Measurements from ENCODE around the gene ALDH1B1.

Gene ALDH1B1

DNA sequence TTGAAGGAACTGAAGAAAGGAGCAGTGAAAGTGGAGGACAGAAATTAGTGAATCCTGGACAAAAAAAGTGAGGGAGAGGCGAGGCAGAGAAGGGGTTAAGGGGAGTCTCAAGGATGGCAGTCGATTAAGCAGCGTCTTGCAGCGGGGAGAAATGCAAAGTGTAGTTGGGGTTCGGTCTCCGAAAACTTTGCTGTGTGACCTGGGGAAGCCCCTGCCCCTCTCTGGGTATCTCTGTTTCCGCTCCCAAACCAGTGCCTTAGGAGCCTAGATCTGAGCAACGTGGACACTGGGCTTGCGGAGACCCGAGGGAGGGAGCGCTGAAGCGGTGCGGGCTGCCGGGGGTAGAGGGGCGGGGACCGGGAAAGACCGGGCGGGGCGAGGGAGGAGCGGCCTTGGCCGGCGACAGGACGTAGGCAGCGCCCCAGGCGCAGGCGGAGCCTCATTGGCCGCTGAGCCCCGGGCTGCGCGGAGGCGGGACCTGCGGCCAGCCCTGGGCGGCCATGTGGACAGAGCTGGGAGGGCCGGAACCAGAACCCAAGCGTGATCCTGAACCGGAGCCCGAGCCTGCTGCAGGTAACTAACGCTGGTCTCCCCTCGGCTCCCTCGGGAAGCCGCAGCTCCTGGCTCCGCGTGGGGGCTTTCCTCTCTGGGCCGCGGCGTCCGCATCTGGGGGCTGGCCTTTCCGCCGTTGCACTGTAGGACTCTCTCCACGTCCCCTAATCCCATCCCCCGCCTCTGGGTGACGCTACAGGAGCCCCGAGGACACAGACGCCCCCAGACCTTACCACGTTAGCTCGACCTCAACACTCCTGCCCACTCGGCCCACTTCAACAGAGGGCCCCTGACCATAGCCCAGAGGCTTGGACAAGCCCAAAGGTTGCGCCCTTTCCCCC is at the start of gene ALDH1B1:
TSS of gene ALDH1B1 (plus strand) at position 468 of the 893 bp plus-strand sequence. CDS start 3,047 bp downstream, outside the sequence.
- peak; percentile 69 for DNase-seq (ENCODE audit: low spot score)

DNA sequence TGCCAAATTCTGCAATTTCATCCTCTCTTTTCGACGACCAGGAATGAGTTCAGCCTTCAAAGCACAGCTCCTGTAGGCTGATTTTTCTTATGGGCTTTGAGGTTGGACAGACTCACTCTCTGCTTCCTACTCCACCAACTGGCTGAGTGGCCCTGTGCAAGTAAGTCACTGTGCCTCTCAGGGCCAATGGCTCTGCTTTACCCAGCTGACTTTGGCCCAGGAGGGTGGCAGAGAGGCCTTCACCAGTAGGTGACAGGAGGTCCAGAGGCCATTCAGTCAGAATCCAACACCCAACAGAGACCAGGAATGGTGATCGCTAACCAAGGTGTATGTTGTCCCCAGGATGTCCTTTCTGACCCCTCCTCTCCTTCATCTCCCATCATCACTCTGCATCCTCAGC is 49.5 kb upstream of the ALDH1B1 start:
- DNase-seq (ENCODE audit: low spot score), result no peak

DNA sequence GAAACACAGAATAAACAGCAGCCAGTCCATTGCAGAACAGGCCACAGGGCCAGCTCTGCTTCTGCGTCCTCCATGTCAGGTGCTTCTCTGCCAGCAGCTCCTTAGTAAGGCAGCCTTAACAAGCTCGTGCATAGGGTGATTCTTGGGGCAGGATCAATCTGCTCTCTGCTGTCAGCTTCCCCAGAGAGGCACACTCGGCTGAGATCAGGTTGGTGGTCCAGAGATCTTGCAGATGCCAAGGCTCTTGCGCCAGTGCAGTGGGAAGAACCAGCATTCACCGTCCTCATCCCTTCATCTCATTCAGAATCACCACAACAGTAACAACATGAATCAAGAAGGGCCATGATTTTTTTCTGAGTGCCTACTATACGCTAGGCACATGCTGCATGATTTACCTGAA is 49.0 kb upstream of the ALDH1B1 start:
- no peak for DNase-seq (ENCODE audit: low spot score)

DNA sequence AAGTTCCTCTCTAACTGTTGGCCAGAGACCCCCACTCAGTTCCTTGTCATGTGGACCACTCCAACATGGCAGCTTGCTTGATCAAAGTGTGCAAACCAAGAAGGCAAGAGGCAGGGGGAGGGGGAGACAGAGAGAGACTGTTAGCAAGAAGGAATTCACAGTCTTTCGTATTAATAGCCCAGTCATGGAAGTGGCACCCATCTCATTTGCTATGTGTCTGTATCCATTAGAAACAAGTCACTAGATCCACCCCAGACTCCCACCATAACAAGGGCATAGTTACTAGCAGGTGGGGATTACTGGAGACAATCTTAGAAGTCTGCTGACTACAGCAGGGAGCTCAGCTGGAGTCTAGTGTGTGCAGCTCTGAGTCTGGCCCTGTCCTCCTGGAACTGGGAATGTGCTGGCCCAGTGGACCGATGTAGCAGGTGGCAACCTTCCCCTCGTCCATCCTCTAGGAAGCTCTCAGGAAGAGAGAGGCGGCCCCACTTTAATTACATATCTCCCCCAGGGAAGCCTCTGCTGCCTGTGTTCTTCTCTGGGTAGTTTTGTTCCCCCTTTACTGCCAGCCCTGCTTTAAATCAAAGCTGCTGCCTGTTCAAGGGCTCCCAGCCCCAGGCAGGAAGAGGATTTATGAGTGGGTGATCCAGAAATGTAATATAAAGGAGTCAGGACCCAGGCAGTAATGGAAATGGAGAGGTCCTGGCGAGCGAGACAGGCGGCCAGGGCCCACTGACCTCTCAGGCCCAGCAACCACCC is 47.8 kb upstream of the ALDH1B1 start:
- no peak for DNase-seq (ENCODE audit: low spot score)

DNA sequence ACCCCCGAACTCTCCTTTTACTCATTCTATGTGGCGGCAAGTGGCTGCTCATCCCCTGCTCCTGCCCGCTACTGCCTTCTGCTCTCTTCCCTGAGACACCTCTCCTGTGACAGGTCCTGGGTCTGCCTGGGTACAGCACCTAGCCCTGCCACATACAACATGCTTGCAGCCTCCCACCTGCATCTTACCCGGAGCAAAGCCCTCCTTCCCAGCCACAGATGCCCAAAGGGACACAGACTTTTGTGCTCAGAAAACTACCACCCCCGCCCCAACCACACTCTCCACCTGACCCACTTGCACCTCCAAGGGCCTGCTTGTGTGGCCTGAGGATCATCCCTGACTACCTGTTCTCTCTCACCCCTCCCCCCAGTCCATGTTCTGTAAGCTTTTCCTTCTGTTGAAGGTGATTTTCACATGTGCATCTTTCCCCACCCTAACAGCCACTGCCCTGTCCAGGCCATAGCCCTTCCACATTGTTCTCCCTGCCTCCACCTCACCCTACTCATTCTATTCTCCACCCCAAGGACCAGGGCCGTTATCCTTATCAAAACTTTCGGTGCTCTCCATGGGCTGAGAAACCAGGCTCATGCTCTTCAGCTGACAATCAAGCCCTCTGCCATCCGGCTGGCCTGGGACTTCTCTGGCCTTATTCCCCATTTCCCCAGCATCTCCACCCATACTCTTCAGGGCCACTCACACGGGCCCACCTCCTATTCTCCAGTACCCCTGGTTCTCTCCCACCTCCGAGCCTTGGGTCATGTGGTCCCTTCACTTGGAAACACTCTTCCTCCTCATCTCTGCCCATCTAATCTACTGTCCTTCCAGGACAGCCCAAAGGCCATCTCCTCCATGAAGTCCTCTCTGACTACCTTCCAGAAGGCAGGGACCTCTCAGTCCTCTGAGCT is 46.4 kb upstream of the ALDH1B1 start:
- DNase-seq (ENCODE audit: low spot score), result no peak

DNA sequence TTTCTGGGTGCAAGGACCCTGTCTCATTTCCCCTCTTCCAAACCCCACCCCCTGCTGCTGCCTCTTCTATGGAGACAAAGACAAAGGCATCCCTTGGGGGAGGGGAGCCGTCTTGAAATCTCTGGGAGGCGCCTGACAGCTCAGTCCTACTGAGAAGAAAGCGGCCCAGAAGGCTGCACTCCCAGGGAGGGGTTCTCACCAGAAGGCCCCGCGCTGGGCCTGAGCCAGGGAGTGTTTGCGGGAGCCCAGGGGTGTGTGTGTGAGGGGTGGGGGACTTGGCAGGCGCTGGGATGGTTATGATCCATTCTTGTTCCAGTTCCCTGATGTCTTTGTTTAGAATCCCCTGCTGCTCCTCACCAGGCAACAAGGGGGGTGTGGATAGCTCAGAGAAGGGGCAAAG is 45.7 kb upstream of the ALDH1B1 start:
- no peak for DNase-seq (ENCODE audit: low spot score)

DNA sequence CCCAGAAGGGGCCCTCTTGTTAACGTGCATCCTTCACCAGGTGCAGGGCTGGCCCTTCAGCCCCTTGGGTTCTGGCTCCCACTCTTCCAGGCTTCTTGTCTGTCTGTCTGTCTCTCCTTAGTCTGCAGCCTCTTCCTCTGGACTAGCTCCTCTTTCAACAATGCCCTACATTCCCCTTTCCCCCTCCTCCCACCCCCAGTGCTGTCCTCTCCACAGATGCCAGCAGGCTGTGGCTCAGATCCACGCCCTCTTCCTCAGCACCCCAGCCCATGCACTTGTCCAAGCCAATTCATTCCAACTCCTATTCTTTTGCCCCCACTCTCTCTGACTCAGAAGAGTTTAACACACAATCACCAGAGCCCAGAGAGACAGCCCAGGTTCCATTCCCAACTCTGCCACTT is 45.2 kb upstream of the ALDH1B1 start:
- no peak for DNase-seq (ENCODE audit: low spot score)

DNA sequence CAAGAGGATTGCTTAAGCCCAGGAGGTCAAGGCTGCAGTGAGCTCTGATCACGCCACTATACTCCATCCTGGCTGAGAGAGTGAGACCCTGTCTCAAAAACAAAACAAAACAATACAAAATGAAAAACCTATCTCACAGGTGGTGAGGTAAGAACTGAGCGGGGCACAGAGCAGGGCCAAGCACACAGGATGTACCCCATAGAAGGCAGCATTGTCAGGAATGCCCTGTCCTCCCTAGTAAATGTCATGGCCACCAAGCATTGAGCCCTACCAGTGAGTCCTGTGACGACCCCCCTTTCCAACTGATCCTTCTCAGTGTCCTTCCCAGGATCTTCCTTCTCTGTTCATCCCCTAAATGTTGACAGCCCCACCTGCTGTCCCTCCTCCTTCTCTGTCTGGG is 44.6 kb upstream of the ALDH1B1 start:
- no peak for DNase-seq (ENCODE audit: low spot score)

DNA sequence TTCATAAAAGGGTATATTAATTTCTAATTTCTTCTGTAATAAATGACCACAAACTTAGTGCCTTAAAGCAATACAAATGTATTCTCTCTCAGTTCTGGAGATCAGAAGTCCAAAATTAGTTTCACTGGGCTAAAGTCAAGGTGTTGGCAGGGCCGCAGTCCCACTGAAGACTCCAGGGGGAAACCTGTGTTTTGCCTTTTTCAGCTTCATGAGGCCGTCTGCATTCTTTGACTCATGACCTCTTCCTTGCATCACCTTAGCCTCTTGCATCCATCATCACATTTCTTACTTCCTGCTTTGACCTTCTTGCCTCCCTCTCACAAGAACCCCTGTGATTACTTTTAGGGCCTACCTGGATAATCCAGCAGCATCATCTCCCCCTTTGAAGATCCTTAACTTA is 42.0 kb upstream of the ALDH1B1 start:
- no peak for DNase-seq (ENCODE audit: low spot score)

DNA sequence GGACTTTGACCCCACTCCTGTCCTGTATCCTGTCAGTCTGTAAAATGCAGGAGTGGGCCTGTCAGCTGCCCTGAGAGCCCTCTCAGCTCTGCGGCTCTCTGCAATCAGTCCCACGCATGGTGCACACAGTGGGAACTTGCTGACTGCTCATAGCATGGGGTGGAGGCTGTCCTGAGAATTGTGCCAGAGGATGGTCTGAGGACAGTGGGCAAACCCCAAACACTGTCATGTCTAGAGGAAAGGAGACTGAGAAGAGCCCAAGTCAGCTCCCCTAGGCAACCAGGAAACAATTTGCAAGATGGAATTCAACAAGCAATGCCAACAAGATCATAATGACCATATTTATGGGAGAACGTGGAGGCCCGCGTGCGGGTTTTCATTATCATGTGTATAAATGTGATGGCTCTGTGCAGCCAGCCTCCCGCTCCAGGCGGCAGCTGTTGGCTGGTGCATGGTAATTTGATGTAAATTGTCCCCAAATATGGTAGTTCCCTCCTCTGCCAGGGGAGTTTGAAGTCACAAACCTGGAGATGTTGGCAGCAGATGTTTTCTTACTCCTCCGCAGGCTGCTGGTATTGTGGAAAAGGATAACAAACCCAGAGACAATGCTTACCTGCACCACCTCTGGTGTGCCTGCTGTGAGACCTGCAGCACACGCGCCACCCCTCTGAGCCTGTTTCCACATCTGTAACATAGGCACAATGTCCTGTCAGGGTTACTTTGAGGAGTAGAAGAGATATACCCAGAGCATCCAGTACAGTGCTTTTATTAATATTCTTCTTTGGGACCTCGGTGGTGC is 39.8 kb upstream of the ALDH1B1 start:
- no peak for DNase-seq (ENCODE audit: low spot score)

DNA sequence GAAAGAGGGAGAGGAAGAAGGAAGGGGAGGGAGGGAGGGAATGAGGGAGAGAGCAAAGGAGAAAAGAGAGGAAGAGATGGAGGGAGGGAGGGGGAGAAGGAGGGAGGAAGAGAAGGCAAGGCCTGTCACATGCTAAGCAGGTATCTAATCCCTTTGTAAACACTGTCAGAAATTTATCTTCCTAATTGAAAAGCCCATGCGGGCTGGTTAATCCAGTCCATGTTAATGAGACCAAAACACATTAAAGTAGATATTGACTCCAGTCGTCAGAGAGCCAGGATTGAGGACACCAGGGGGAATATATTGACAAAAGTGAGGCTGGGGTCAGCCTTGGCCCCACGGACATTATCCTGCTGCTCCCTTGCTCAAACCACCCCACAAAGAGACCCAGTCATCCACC is 37.4 kb upstream of the ALDH1B1 start:
- DNase-seq (ENCODE audit: low spot score), result no peak

DNA sequence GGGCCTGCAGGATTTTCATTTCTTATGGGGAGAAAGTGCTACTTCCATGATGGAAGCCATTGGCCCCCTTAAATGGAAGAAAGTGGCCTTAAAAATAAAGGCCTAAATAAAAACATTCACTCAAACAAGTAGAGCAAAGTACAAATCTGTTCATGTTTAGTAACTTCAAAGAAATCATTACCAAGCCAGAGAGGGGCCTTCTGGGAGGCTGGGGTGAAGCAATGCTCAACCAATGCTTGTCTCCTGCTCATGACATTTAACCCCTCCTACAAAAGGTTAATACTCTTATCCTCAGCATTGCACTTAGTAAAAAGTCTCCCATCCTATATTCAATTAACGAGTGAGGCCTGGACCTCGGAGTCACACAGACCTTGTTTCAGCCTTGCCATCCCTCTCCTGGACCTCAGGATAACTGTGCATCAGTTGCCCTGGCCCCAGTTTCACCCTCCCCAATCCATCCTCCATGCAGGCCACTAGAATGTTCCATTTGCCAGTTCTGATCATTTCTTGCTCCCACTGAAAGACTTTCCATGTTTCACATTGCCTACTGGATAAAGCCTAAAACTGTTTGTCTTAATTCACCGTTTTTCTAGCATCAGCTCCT is 36.9 kb upstream of the ALDH1B1 start:
- no peak for DNase-seq (ENCODE audit: low spot score)

DNA sequence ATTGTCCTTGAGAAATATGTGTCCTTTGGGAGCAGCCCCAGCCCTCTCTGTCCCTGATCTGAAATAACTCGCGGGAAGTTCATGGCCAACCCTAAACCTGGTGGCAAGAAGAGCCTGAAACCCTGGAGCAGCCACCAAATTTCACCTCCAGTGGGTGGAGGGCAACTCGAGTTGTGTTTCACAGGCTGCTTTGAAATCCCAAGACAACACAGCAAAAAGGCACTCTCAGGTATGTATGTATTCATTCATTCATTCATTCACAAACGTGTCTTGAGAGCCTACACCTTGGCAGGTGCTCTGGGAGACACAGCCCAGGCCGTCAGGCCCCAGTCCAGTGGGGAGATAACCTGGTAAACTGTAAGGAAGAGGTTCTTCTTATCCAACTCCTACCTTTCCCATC is 35.7 kb upstream of the ALDH1B1 start:
- DNase-seq (ENCODE audit: low spot score), result no peak

DNA sequence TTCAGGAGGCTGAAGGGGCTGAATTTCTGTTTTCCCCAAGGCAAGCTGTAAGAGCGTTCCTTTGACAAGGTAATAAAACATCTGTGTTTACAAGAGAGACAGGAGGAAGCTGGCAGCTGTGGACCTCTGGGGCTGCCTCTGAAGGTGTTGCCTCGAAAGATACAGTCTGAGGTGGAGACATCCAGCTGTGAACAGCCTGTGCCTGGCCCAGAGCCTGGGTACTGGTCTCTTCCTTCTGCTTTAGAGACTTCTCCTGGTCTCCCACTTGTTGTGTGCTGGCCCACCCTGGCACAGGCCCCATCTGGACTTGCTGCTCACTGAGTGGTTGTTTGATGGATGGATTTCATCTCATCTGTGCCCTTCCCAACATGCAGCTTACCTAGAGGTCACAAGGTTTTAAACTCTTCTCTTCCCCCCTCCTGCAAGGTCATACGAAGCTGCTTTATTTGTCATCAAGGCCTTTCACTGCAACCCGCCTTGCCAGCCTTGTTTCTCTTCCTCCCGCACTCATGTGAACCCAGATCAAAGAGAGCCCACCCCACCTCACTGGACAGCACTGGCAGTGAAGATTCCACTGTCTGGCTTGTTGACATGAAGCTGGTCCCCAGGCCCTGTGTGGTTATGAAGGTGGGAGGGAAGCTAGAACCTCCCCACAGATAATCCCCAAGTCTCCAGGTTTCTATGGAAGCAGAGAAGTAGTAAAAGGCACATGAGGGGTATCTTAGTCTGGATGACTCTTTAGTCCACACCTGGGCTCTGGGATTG is 35.0 kb upstream of the ALDH1B1 start:
- DNase-seq (ENCODE audit: low spot score), result no peak

DNA sequence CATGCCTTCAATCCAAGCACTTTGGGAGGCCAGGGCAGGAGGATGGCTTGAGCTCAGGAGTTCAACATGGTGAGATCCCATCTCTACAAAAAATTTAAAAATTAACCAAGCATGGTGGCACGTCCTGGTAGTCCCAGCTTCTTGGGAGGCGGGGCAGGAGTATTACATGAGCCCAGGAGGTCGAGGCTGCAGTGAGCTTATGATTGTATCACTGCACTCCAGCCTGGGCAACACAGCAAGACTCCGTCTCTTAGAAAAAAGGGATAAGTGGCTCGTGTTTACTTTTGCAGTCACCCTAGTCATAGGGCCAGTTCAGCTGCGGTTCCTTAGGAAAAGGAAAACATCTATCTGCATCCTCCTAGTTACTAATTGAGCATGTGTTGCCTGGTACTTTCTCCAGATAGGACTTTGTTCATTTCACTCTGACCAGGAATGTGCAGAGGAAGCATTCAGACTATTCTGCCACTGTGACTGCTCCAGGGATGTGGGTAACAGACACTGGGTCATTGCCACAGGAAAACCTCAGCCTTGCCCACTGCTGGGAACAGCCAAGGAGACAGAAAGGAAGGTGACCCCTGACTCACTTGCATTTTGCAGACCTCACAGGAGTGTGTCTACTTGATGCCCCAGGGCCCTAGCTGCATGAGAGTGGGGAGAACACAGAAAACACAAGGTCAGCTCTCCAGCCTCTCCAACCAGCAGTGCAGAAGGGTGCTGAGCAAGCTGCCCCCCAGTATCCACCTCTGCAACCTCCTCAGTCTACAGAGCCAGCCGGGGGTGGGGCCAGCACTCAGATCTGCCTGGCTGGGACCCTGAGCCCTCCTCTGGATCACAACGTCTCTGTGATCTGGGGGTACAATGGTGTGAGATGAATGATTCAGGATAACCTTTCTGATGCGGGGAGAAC is 33.9 kb upstream of the ALDH1B1 start:
- DNase-seq (ENCODE audit: low spot score), result no peak

DNA sequence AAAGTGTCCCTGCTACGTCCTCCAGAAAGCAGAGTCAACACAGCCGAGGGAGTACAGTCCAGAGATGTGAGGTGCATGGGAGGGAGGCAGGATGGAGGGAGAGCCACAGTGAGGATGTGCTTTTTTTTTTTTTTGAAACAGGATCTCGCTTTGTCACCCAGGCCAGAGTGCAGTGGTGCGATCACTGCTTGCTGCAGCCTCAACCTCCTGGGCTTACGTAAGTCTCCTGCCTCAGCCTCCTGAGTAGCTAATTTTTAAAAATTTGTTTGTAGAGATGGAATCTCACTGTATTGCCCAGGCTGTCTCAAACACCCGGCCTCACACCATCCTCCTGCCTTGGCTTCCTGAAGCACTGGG is 33.2 kb upstream of the ALDH1B1 start:
- no peak for DNase-seq (ENCODE audit: low spot score)

DNA sequence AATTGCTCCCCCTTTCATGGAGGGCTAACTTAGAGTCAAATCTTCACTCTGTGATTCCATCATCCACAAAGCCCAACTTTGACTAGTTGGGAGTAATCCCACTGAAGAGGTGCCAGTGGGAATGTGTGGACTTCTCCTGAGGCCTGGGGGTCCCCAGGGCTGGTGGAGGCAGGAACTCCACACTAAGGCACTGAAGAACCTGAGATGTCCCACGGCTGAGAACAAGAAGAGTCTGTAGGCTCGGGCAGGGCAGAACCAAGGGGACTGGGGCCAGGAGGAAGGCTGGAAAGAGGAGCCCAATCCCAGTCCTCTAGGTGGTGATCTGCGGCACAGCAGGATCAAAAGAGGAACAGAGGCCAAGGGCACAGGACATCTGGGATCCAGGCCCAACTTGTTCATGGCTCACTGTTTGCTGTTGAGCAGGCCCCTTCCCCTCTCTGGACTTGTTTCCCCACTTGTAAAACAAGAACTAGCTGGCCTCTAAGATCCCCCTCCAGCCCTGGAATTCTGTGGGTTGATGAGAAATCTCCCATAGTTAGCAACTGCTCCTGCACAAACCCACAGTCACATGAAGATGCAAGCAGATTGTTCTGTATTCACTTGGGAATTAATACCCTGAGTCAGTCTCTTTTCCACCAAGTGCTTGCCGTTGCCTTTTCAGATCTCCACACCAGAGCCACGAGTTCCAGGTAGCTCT is 32.7 kb upstream of the ALDH1B1 start:
- DNase-seq (ENCODE audit: low spot score), result no peak

DNA sequence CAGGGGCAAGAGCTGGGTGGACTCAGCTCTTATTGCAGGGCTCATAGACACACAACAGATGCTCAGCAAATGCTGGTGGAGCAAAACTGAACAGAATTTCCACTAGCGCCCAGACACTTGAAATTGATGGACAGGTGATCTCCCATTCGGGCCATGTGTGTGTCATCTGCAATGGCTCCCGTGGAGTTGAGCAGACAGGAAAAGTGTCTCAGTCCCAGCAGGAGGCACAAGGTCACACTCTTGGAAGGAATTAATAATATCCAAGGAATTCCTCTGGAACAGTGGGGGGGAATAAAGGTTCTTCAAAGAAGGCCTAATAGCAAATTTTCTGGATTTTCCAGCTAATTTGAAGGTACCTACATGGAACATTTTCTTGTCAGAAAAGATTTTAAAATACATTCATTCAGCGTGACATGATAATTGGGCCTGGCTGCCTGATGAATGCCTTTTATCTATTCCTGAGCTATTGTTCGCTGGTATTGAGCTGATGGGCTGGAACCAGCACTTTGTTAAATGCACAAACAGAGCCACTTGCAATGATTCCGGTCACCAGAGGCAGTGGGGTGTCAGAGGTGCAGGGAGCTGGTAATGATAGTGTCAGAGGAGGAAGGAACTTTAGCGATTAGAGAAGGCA is 31.5 kb upstream of the ALDH1B1 start:
- DNase-seq (ENCODE audit: low spot score), result no peak
